ENCODE measurements around the gene KLHL5. TPM values are rescaled to one million over a fixed set of nuclear protein-coding genes. Genes with fewer than 3 reads are reported as not detected.
"Not testable (repeated sequence)": the region's sequence is repeated elsewhere in the genome, so short reads cannot be mapped to it uniquely, and the experiment has no call there.

KLHL5 gene
- total RNA-seq, 1 donor from 2014 or later, result 62.7 TPM

GRCh38 chr4:39025552-39026085 is 36.4 kb upstream of the KLHL5 start:
- H3K4me3 ChIP-seq (ENCODE audit: low read depth, low read length), result no peak overlapping the region
- no peak for DNase-seq (ENCODE audit: low read depth)
- TF ChIP-seq CTCF (conservative IDR thresholded peaks at IDR 0.05; ENCODE audit: low read depth, low read length), result no peak

- no peak for DNase-seq (ENCODE audit: low read depth)
- H3K4me3 ChIP-seq (ENCODE audit: low read depth, low read length), result no peak overlapping the region
- TF ChIP-seq CTCF (conservative IDR thresholded peaks at IDR 0.05; ENCODE audit: low read depth, low read length), result no peak
Observed at GRCh38 chr4:39026096-39026495, 35.9 kb upstream of the KLHL5 start.

- no peak overlapping the region for H3K4me3 ChIP-seq (ENCODE audit: low read depth, low read length)
- DNase-seq (ENCODE audit: low read depth), result no peak
- TF ChIP-seq CTCF (conservative IDR thresholded peaks at IDR 0.05; ENCODE audit: low read depth, low read length), result no peak
Observed at GRCh38 chr4:39029752-39030694, 32.0 kb upstream of the KLHL5 start.

- TF ChIP-seq CTCF (conservative IDR thresholded peaks at IDR 0.05; ENCODE audit: low read depth, low read length), result no peak
- H3K4me3 ChIP-seq (ENCODE audit: low read depth, low read length), result no peak overlapping the region
- DNase-seq (ENCODE audit: low read depth), result no peak
Observed at GRCh38 chr4:39030725-39031124, 31.3 kb upstream of the KLHL5 start.

GRCh38 chr4:39031590-39032020 is 30.4 kb upstream of the KLHL5 start:
- DNase-seq (ENCODE audit: low read depth); H3K4me3 ChIP-seq (ENCODE audit: low read depth, low read length): not testable (repeated sequence)

- TF ChIP-seq CTCF (conservative IDR thresholded peaks at IDR 0.05; ENCODE audit: low read depth, low read length), result no peak
- no peak within 1 kb of the TSS for H3K4me3 ChIP-seq (ENCODE audit: low read depth, low read length)
- DNase-seq (ENCODE audit: low read depth), result no peak
Observed at GRCh38 chr4:39032218-39033085, 29.6 kb upstream of the KLHL5 start, which contains the start of gene TMEM156. Gene TMEM156, minus strand, starts transcription at chr4:39032409. Its CDS starts 96 bp downstream, at chr4:39032313.

GRCh38 chr4:39036172-39036571 is 25.9 kb upstream of the KLHL5 start:
- no peak for TF ChIP-seq CTCF (conservative IDR thresholded peaks at IDR 0.05; ENCODE audit: low read depth, low read length)
- no peak for DNase-seq (ENCODE audit: low read depth)
- H3K4me3 ChIP-seq (ENCODE audit: low read depth, low read length), result no peak overlapping the region
